Activated T-cell treated with anti-CD3 and anti-CD28 coated beads, Interleukin-2, amount 50 U/mL, for 72 hours (primary cell): ENCODE results near the gene CLPTM1L. TPM values are rescaled to one million over a fixed set of nuclear protein-coding genes. Genes with fewer than 3 reads are reported as not detected.

ENCODE experiments used
- ATAC-seq, 2 donors: fragments of 150-1000 bp; cut with Tn5 transposase; replicated peaks in 1 of 2; 2 replicates each; pipeline ENCODE4 v1.10.0; 2021; ENCODE audit warnings: moderate library complexity in 2 of 2, mild to moderate bottlenecking in 1 of 2
- DNase-seq, 2 donors: peaks; one replicate each; pipeline ENCODE4 v3.0.0; 2021 to 2022; ENCODE audit warnings: mixed read lengths in 1 of 2
- H3K27ac Mint-ChIP-seq: one replicate; pipeline ENCODE4 v1.8.0; 2022; ENCODE audit warnings: mild to moderate bottlenecking, moderate library complexity, mixed read lengths
- H3K27me3 Mint-ChIP-seq: one replicate; pipeline ENCODE4 v1.8.0; 2022; ENCODE audit warnings: low read depth, mixed read lengths
- H3K36me3 Mint-ChIP-seq, 2 donors: one replicate each; pipeline ENCODE4 v1.8.0; 2022; ENCODE audit warnings: mixed read lengths in 2 of 2, mild to moderate bottlenecking in 1 of 2; ENCODE audit not compliant: insufficient read depth in 2 of 2
- H3K4me1 Mint-ChIP-seq: one replicate; pipeline ENCODE4 v1.8.0; 2022; ENCODE audit warnings: low read depth, mixed read lengths
- H3K4me3 Mint-ChIP-seq, 2 donors: one replicate each; pipeline ENCODE4 v1.8.0; 2022; ENCODE audit warnings: mild to moderate bottlenecking in 2 of 2, mixed read lengths in 2 of 2, moderate library complexity in 2 of 2
- H3K9me3 Mint-ChIP-seq, 2 donors: one replicate each; pipeline ENCODE4 v1.8.0; 2022; ENCODE audit warnings: mixed read lengths in 2 of 2
- total RNA-seq, 2 donors: library from RNA; stranded (reverse); gene quantifications; one replicate each; pipeline ENCODE4 v1.2.3, GENCODE V29; 2022

CLPTM1L gene
- total RNA-seq, 2 donors from 2014 or later: 78.6 to 80.2 TPM

- H3K27ac Mint-ChIP-seq: no peak overlapping the region
- ATAC-seq (no peak), DNase-seq (no peak)
- peaks cover 4% of the 10 kb centered on the region for H3K4me1 Mint-ChIP-seq
- H3K4me3 Mint-ChIP-seq: no peak overlapping the region
- peaks cover 2 to 19% of the 10 kb centered on the region in 2 donors for H3K36me3 Mint-ChIP-seq
- no peaks in the 10 kb centered on the region for H3K27me3 Mint-ChIP-seq
- no peaks in the 10 kb centered on the region for H3K9me3 Mint-ChIP-seq
Observed at GRCh38 chr5:1322036-1322900, 22.6 kb downstream of the CLPTM1L start.

- Mint-ChIP-seq H3K9me3 (no peaks in the 10 kb centered on the region), H3K27ac (no peak overlapping the region), H3K27me3 (no peaks in the 10 kb centered on the region), H3K4me3 (no peak overlapping the region), H3K4me1 (peaks cover 11% of the 10 kb centered on the region), H3K36me3 (peaks cover 2 to 24% of the 10 kb centered on the region in 2 donors)
- DNase-seq (no peak), ATAC-seq (no peak)
Observed at GRCh38 chr5:1321576-1321975, 23.3 kb downstream of the CLPTM1L start.

DNA sequence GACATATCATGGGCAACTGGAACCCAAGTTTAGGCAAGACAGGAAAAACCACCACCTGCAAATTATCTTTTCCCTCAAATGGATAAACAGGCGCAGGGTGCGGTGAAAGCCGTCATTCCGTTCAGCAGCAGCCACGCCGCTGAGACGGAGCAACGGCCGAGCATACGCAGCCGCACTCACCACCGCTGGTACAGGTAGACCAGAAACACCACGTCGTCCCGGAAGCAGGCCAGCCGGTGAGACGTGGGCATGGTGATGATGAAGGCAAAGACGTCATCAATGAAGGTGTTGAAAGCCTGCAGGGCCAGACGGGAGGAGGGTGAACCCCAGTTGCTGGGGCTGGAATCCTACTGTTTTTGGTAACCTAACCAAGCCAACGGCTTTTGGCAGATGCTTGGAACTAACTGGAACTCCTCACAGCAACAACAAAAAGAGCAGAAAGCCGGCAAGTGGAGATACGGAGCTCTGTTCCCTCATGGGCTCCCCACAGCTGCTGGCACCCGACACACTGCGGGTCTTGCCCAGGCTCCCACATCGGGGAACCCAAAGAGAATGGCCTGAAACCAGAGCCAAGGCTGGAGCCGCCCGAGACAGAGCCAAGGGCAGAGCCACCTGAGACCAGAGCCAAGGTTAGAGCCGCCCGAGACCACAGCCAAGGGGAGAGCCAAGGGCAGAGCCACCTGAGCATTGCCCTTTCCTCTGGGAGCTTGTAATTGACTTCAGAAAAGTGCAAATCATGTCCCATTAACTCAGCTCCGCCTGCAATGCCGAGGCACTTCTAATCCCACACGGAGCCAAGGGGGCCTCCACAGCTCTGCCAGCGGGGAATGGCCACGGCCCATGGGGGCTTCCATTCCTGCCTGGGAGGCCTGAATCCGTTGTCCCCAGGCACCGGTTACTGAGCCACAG lies 24.2 kb downstream of the CLPTM1L start:
- no peak overlapping the region for H3K4me3 Mint-ChIP-seq
- H3K4me1 Mint-ChIP-seq: peaks cover 20% of the 10 kb centered on the region
- H3K36me3 Mint-ChIP-seq: peaks cover 0 to 22% of the 10 kb centered on the region in 2 donors
- DNase-seq: no peak
- no peaks in the 10 kb centered on the region for H3K27me3 Mint-ChIP-seq
- ATAC-seq: no peak
- H3K27ac Mint-ChIP-seq: no peak overlapping the region
- H3K9me3 Mint-ChIP-seq: no peaks in the 10 kb centered on the region

GRCh38 chr5:1319436-1320256 lies 25.3 kb downstream of the CLPTM1L start:
- H3K9me3 Mint-ChIP-seq: no peaks in the 10 kb centered on the region
- DNase-seq (no peak), ATAC-seq (no peak)
- H3K36me3 Mint-ChIP-seq: peaks cover 0 to 22% of the 10 kb centered on the region in 2 donors
- H3K4me3 Mint-ChIP-seq: no peak overlapping the region
- H3K4me1 Mint-ChIP-seq: peaks cover 30% of the 10 kb centered on the region
- no peak overlapping the region for H3K27ac Mint-ChIP-seq
- H3K27me3 Mint-ChIP-seq: no peaks in the 10 kb centered on the region

GRCh38 chr5:1318659-1319251 lies 26.1 kb downstream of the CLPTM1L start:
- no peaks in the 10 kb centered on the region for H3K9me3 Mint-ChIP-seq
- no peak overlapping the region for H3K27ac Mint-ChIP-seq
- no peak overlapping the region for H3K4me3 Mint-ChIP-seq
- no peaks in the 10 kb centered on the region for H3K27me3 Mint-ChIP-seq
- no peak for DNase-seq
- no peak for ATAC-seq
- H3K4me1 Mint-ChIP-seq: peaks cover 39% of the 10 kb centered on the region
- peaks cover 0 to 22% of the 10 kb centered on the region in 2 donors for H3K36me3 Mint-ChIP-seq

DNA sequence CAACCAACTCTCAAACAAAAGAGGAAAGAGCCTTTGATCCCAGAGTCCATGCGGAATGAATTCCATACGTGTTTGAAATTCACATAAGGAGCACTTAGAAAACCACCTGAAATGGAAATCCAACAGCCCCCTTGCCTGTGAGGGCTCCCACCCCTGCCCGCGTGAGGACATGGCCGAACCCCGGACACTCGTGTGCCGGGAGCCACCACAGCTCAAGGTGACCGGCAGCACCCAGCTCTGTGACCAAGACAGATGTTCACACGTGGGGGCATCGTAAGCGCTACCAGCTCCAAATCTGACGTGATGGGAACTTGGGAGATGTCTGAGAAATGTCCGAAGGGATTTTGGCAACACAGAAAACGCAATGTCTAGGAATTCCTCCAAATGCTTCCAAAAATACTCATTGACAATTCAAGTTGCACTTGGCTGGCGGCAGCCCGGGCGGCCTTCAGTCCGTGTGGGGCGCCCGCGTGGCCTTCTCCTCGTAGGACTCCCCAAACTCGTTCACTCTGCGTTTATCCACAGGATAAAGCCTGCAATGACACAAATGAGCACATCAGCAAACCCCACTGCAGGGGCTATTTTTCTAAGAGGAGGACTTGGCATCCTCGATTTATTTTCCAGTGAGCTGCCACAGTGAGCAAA lies 26.9 kb downstream of the CLPTM1L start:
- no peak overlapping the region for H3K27ac Mint-ChIP-seq
- no peak for DNase-seq
- H3K4me1 Mint-ChIP-seq: peaks cover 46% of the 10 kb centered on the region
- ATAC-seq: no peak
- H3K36me3 Mint-ChIP-seq: peaks cover 0 to 22% of the 10 kb centered on the region in 2 donors
- no peaks in the 10 kb centered on the region for H3K27me3 Mint-ChIP-seq
- H3K9me3 Mint-ChIP-seq: no peaks in the 10 kb centered on the region
- H3K4me3 Mint-ChIP-seq: no peak overlapping the region

GRCh38 chr5:1316588-1317340 lies 28.1 kb downstream of the CLPTM1L start:
- peak overlapping the region; percentile 70 to 85 for H3K4me3 Mint-ChIP-seq
- DNase-seq (no peak), ATAC-seq (peak; percentile 3 to 21)
- peaks cover 59% of the 10 kb centered on the region for H3K4me1 Mint-ChIP-seq
- peaks cover 0 to 22% of the 10 kb centered on the region in 2 donors for H3K36me3 Mint-ChIP-seq
- no peaks in the 10 kb centered on the region for H3K27me3 Mint-ChIP-seq
- H3K9me3 Mint-ChIP-seq: no peaks in the 10 kb centered on the region
- peak overlapping the region; percentile 91 for H3K27ac Mint-ChIP-seq

GRCh38 chr5:1315709-1316587 lies 29.0 kb downstream of the CLPTM1L start:
- peak; percentile 68 to 73 for ATAC-seq
- Mint-ChIP-seq H3K4me3 (peak overlapping the region; percentile 70 to 85), H3K27ac (peak overlapping the region; percentile 91), H3K4me1 (peaks cover 64% of the 10 kb centered on the region), H3K9me3 (no peaks in the 10 kb centered on the region), H3K36me3 (peaks cover 0 to 16% of the 10 kb centered on the region in 2 donors), H3K27me3 (no peaks in the 10 kb centered on the region)
- peak; percentile 51 to 52 for DNase-seq

GRCh38 chr5:1315018-1315708 lies 29.7 kb downstream of the CLPTM1L start:
- Mint-ChIP-seq H3K4me3 (peak overlapping the region; percentile 70 to 85), H3K4me1 (peaks cover 64% of the 10 kb centered on the region), H3K9me3 (peaks cover 1 to 4% of the 10 kb centered on the region in 2 donors), H3K27me3 (no peaks in the 10 kb centered on the region), H3K27ac (no peak overlapping the region), H3K36me3 (peaks cover 0 to 16% of the 10 kb centered on the region in 2 donors)
- no peak for DNase-seq
- peak in 1 of 2 donors; percentile 5 for ATAC-seq

- peaks cover 64% of the 10 kb centered on the region for H3K4me1 Mint-ChIP-seq
- peaks cover 0 to 14% of the 10 kb centered on the region in 2 donors for H3K36me3 Mint-ChIP-seq
- H3K4me3 Mint-ChIP-seq: no peak overlapping the region
- H3K9me3 Mint-ChIP-seq: peaks cover 3 to 5% of the 10 kb centered on the region in 2 donors
- no peaks in the 10 kb centered on the region for H3K27me3 Mint-ChIP-seq
- no peak for DNase-seq
- H3K27ac Mint-ChIP-seq: no peak overlapping the region
- ATAC-seq: no peak
Observed at GRCh38 chr5:1314564-1314982, 30.3 kb downstream of the CLPTM1L start.
